C4-2B (cell line): ENCODE data around the gene SLC35F3.

Source experiments
- ZFX ChIP-seq: fragments of 450-650 bp; IDR thresholded peaks from 2 replicates; pipeline ENCODE4 v1.6.1; 2017
- TF ChIP-seq, protein P1 (sequence below): fragments of 450-650 bp; conservative IDR thresholded peaks from 2 replicates; pipeline ENCODE4 v1.5.1; 2017; ENCODE audit warnings: mild to moderate bottlenecking

DNA sequence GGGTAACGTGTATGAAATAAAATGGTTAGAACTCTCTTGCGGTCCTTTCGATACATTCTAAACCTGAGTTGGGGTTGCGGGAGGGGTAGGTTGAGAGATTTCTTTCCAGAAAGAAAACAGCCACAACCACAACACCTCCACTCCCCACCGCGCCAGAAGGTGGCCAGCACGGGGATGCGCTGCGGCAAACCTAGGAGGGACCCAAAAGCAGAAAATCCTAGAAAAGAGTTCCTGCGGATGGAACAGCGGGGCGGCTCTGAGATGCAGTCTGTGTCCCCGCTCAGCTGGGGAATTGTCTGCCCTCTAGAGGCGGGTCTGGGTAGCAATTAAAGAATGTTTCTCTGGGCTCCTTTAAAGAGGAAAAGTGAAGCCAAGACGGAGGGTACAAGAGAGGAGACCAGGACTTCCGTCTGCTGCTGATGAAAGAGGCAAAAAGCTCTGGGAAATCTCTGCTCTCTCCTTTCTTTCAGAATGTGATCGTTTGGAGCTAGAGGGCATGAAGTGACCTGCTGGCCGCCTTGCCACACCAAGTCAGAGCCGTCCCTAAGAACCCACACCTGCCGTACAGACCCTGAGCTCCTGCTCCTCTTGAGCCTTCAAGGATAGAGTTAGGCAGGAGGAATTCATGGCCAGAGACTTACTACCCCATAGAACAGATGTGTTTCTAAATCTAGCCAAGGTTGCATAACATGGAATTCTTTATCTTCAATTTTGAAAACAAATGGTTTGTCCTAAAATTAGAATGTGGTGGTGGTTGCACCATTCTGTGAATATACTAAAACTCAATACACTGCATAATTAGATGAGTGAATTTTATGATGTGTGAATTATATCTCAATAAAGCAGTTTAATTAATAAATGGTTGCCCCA lies 422.3 kb downstream of the SLC35F3 start:
- TF ChIP-seq, protein P1, sequence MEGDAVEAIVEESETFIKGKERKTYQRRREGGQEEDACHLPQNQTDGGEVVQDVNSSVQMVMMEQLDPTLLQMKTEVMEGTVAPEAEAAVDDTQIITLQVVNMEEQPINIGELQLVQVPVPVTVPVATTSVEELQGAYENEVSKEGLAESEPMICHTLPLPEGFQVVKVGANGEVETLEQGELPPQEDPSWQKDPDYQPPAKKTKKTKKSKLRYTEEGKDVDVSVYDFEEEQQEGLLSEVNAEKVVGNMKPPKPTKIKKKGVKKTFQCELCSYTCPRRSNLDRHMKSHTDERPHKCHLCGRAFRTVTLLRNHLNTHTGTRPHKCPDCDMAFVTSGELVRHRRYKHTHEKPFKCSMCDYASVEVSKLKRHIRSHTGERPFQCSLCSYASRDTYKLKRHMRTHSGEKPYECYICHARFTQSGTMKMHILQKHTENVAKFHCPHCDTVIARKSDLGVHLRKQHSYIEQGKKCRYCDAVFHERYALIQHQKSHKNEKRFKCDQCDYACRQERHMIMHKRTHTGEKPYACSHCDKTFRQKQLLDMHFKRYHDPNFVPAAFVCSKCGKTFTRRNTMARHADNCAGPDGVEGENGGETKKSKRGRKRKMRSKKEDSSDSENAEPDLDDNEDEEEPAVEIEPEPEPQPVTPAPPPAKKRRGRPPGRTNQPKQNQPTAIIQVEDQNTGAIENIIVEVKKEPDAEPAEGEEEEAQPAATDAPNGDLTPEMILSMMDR = peak; percentile 96
- no peak for TF ChIP-seq ZFX
